ENCODE measurements around the gene REEP1. TPM values are rescaled to one million over a fixed set of nuclear protein-coding genes. Genes with fewer than 3 reads are reported as not detected.

REEP1 gene
- total RNA-seq, 1 experiment from 2014 or later, result 5.9 TPM

- Histone ChIP-seq H3K9me2 (ENCODE audit: insufficient read depth) (no peaks in the 10 kb centered on the region), H3K79me2 (ENCODE audit: insufficient read depth, low read length) (no peaks in the 10 kb centered on the region), H3K9ac (ENCODE audit: low read length) (no peak overlapping the region), H3K4me3 (replicated peaks in 1 of 2; ENCODE audit: low read depth in 1 of 2, low read length in 2 of 2) (no peak overlapping the region), H3K36me3 (ENCODE audit: control insufficient read depth in 1 of 2, insufficient read depth in 2 of 2, low read length in 2 of 2) (no peaks in the 10 kb centered on the region), H3K9me3 (ENCODE audit: control insufficient read depth in 1 of 2, insufficient read depth in 1 of 2, low read depth in 1 of 2, low read length in 2 of 2) (peaks cover 5 to 10% of the 10 kb centered on the region in 2 experiments), H2AFZ (ENCODE audit: low read depth, low read length, poor library complexity, severe bottlenecking) (no peak overlapping the region), H3K4me2 (ENCODE audit: low read length) (no peak overlapping the region), H4K20me1 (ENCODE audit: insufficient read depth) (no peaks in the 10 kb centered on the region), H3K27ac (ENCODE audit: low read depth, low read length) (no peak overlapping the region), H3K4me1 (ENCODE audit: control insufficient read depth in 1 of 2, insufficient read depth in 2 of 2, low read length in 2 of 2) (peaks cover 0 to 8% of the 10 kb centered on the region in 2 experiments; a peak in 1 of 4 replicates), H3K27me3 (ENCODE audit: insufficient read depth, low read length) (no peaks in the 10 kb centered on the region)
- TF ChIP-seq EZH2 (IDR thresholded peaks at IDR 0.05), result no peak
- no peak for TF ChIP-seq EZH2phosphoT487 (IDR thresholded peaks at IDR 0.05; ENCODE audit: borderline replicate concordance)
- no peak for TF ChIP-seq SRF (IDR thresholded peaks at IDR 0.05; ENCODE audit: low read depth)
- ChIA-PET POLR2A (no interaction called here), RAD21 (ENCODE audit: low non-redundant PET in 1 of 2, low total read pairs in 2 of 2, uncharacterized antibody in 2 of 2, unreplicated experiment in 2 of 2) (no interaction called here), CTCF (no interaction called here)
- ATAC-seq (no peak), DNase-seq (ENCODE audit: low read depth, low spot score) (no peak)
- intact Hi-C loops (cut with micrococcal nuclease), result no loop called here
- BruUV-seq (replicated peaks), result no TSS peak
Measured at GRCh38 chr2:86367499-86367777, 30.0 kb upstream of the REEP1 start.

GRCh38 chr2:86366651-86367498 is 29.4 kb upstream of the REEP1 start:
- peaks cover 0 to 8% of the 10 kb centered on the region in 2 experiments; a peak in 1 of 4 replicates for H3K4me1 ChIP-seq (ENCODE audit: control insufficient read depth in 1 of 2, insufficient read depth in 2 of 2, low read length in 2 of 2)
- H2AFZ ChIP-seq (ENCODE audit: low read depth, low read length, poor library complexity, severe bottlenecking), result no peak overlapping the region
- H3K9me3 ChIP-seq (ENCODE audit: control insufficient read depth in 1 of 2, insufficient read depth in 1 of 2, low read depth in 1 of 2, low read length in 2 of 2), result peaks cover 5 to 10% of the 10 kb centered on the region in 2 experiments
- no peak overlapping the region for H3K27ac ChIP-seq (ENCODE audit: low read depth, low read length)
- no TSS peak for BruUV-seq (replicated peaks)
- no peaks in the 10 kb centered on the region for H3K9me2 ChIP-seq (ENCODE audit: insufficient read depth)
- H3K79me2 ChIP-seq (ENCODE audit: insufficient read depth, low read length), result no peaks in the 10 kb centered on the region
- no peak for ATAC-seq
- no peak overlapping the region for H3K4me2 ChIP-seq (ENCODE audit: low read length)
- ChIA-PET POLR2A (no interaction called here), RAD21 (ENCODE audit: low non-redundant PET in 1 of 2, low total read pairs in 2 of 2, uncharacterized antibody in 2 of 2, unreplicated experiment in 2 of 2) (no interaction called here), CTCF (interaction anchor here (0.8 to 1.1 kb wide), 2 partner anchors 20 to 279 kb away, joined by 3 read pairs; no protein-coding TSS in a partner anchor)
- intact Hi-C loops (cut with micrococcal nuclease), result no loop called here
- no peak overlapping the region for H3K4me3 ChIP-seq (replicated peaks in 1 of 2; ENCODE audit: low read depth in 1 of 2, low read length in 2 of 2)
- H3K9ac ChIP-seq (ENCODE audit: low read length), result no peak overlapping the region
- H3K36me3 ChIP-seq (ENCODE audit: control insufficient read depth in 1 of 2, insufficient read depth in 2 of 2, low read length in 2 of 2), result no peaks in the 10 kb centered on the region
- no peaks in the 10 kb centered on the region for H3K27me3 ChIP-seq (ENCODE audit: insufficient read depth, low read length)
- no peak for DNase-seq (ENCODE audit: low read depth, low spot score)
- H4K20me1 ChIP-seq (ENCODE audit: insufficient read depth), result no peaks in the 10 kb centered on the region
- TF ChIP-seq SRF (IDR thresholded peaks at IDR 0.05; ENCODE audit: low read depth) (no peak), EZH2phosphoT487 (IDR thresholded peaks at IDR 0.05; ENCODE audit: borderline replicate concordance) (no peak), CTCF (IDR thresholded peaks at IDR 0.05 in 2 of 3, conservative IDR thresholded peaks at IDR 0.05 in 1 of 3; ENCODE audit: borderline replicate concordance in 1 of 3, insufficient read depth in 1 of 3, low read depth in 2 of 3, low read length in 2 of 3) (no peak), ZBTB33 (IDR thresholded peaks at IDR 0.05; ENCODE audit: extremely low read depth, insufficient replicate concordance, low read length) (no peak), ELF1 (IDR thresholded peaks at IDR 0.05; ENCODE audit: borderline replicate concordance, low read depth) (no peak), POLR2AphosphoS5 (IDR thresholded peaks at IDR 0.05; ENCODE audit: low read depth, low read length) (no peak), SP1 (IDR thresholded peaks at IDR 0.05; ENCODE audit: low read depth) (no peak), FOSL1 (IDR thresholded peaks at IDR 0.05; ENCODE audit: low read depth) (no peak), POLR2A (IDR thresholded peaks at IDR 0.05; ENCODE audit: borderline replicate concordance, extremely low read depth, insufficient read depth, insufficient read length) (no peak), MAX (IDR thresholded peaks at IDR 0.05) (no peak)

Data from HCT116 (cell line).